Measurements from ENCODE around the gene RNF114.
A peak's percentile ranks its signal among the peaks of the same experiment; 100 is the strongest.
"Not testable (repeated sequence)": the region's sequence is repeated elsewhere in the genome, so short reads cannot be mapped to it uniquely, and the experiment has no call there.

RNF114 gene

GRCh38 chr20:49924247-49924646, 11.9 kb upstream of the RNF114 start:
- DNase-seq (ENCODE audit: insufficient read length, low spot score) (no peak), FAIRE-seq (peak; percentile 81)

- DNase-seq (ENCODE audit: insufficient read length, low spot score) = no peak
- FAIRE-seq = no peak
Measured at GRCh38 chr20:49925901-49926454, 10.2 kb upstream of the RNF114 start.

GRCh38 chr20:49928411-49929141, 7.6 kb upstream of the RNF114 start:
- FAIRE-seq (peak; percentile 60), DNase-seq (ENCODE audit: insufficient read length, low spot score) (peak; percentile 98)

- DNase-seq (ENCODE audit: insufficient read length, low spot score) = no peak
- no peak for FAIRE-seq
Measured at GRCh38 chr20:49929142-49929494, 7.1 kb upstream of the RNF114 start.

GRCh38 chr20:49935746-49936152, 448 bp upstream of the RNF114 start:
- DNase-seq (ENCODE audit: insufficient read length, low spot score) (no peak), FAIRE-seq (no peak)

- FAIRE-seq = peak; percentile 81
- no peak for DNase-seq (ENCODE audit: insufficient read length, low spot score)
Measured at GRCh38 chr20:49937027-49937929, 1.1 kb downstream of the RNF114 start.

- DNase-seq (ENCODE audit: insufficient read length, low spot score) (no peak), FAIRE-seq (peak; percentile 68)
Measured at GRCh38 chr20:49938173-49939163, 2.3 kb downstream of the RNF114 start.

GRCh38 chr20:49941456-49941855, 5.3 kb downstream of the RNF114 start:
- DNase-seq (ENCODE audit: insufficient read length, low spot score) = no peak
- no peak for FAIRE-seq

- FAIRE-seq = no peak
- no peak for DNase-seq (ENCODE audit: insufficient read length, low spot score)
Measured at GRCh38 chr20:49942303-49942702, 6.1 kb downstream of the RNF114 start.

GRCh38 chr20:49942942-49943341, 6.7 kb downstream of the RNF114 start:
- FAIRE-seq = peak; percentile 69

GRCh38 chr20:49945306-49945700, 9.1 kb downstream of the RNF114 start:
- FAIRE-seq (no peak), DNase-seq (ENCODE audit: insufficient read length, low spot score) (no peak)

More at GRCh38 chr20:49942942-49943341, 6.7 kb downstream of the RNF114 start:
- no peak for DNase-seq (ENCODE audit: insufficient read length, low spot score)

GRCh38 chr20:49945701-49946477, 9.7 kb downstream of the RNF114 start:
- no peak for FAIRE-seq
- DNase-seq (ENCODE audit: insufficient read length, low spot score) = no peak

GRCh38 chr20:49948178-49948577, 12.0 kb downstream of the RNF114 start:
- no peak for DNase-seq (ENCODE audit: insufficient read length, low spot score)
- no peak for FAIRE-seq

- FAIRE-seq (no peak), DNase-seq (ENCODE audit: insufficient read length, low spot score) (no peak)
Measured at GRCh38 chr20:49948809-49949507, 12.8 kb downstream of the RNF114 start.

- FAIRE-seq = no peak
Measured at GRCh38 chr20:49951151-49951550, 15.0 kb downstream of the RNF114 start.

GRCh38 chr20:49955167-49955566, 19.0 kb downstream of the RNF114 start:
- no peak for DNase-seq (ENCODE audit: insufficient read length, low spot score)
- peak; percentile 23 for FAIRE-seq

More at GRCh38 chr20:49951151-49951550, 15.0 kb downstream of the RNF114 start:
- peak; percentile 63 for DNase-seq (ENCODE audit: insufficient read length, low spot score)

GRCh38 chr20:49955830-49956396, 19.7 kb downstream of the RNF114 start:
- DNase-seq (ENCODE audit: insufficient read length, low spot score); FAIRE-seq: not testable (repeated sequence)

- FAIRE-seq (no peak), DNase-seq (ENCODE audit: insufficient read length, low spot score) (no peak)
Measured at GRCh38 chr20:49956689-49957088, 20.5 kb downstream of the RNF114 start.
